GM19452 (cell line): Measurements from ENCODE around the gene COL9A3.

Experiments
- ATAC-seq: cut with Tn5 transposase; IDR thresholded peaks from one replicate; pipeline ENCODE4 v1.9.1; 2021; ENCODE audit not compliant: unreplicated experiment

Gene COL9A3

DNA sequence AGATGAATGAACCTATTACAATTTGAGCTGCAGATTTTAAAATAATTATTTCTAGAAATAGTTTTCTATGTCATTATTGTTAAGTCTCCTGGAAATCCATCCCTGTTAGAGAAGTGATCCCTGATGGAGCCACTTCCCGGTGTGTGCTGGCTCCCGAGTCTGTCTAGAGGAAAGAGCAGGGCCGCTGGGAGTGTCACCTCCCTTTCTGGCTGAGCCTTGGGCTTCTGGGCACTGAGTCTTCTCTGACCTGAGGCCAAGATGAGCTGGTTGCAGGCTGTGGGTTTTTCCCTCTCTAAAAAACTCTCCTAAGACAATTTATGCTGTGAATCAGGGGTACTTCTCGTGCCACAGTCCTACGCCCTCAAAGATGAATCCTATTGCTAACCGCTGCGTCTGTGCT is 73.6 kb downstream of the COL9A3 start:
- no peak for ATAC-seq
